HepG2 (cell line): ENCODE data around the gene OSBPL2. TPM values are rescaled to one million over a fixed set of nuclear protein-coding genes. Genes with fewer than 3 reads are reported as not detected.

Experiments
- ATF1 ChIP-seq: IDR thresholded peaks from 2 replicates; pipeline ENCODE4 v1.6.1; 2016; ENCODE audit warnings: mild to moderate bottlenecking, control low read depth
- ATF7-NPFF ChIP-seq: sonication (generic); formaldehyde crosslinking; IDR thresholded peaks from 2 replicates; pipeline ENCODE4 v1.8.1; 2023; ENCODE audit warnings: mild to moderate bottlenecking, low read depth, missing genetic modification reagents, moderate library complexity
- CHD4 ChIP-seq: fragments of 200-600 bp; sonication (generic); IDR thresholded peaks from 2 replicates; pipeline ENCODE4 v1.7.0; 2017; ENCODE audit warnings: mild to moderate bottlenecking, low read length, borderline replicate concordance
- ESRRA ChIP-seq: sonication (generic); formaldehyde crosslinking; IDR thresholded peaks from 2 replicates; pipeline ENCODE4 v1.5.1; 2020; ENCODE audit warnings: mild to moderate bottlenecking, low read depth, missing genetic modification reagents
- FOSL1 ChIP-seq: sonication (generic); formaldehyde crosslinking; IDR thresholded peaks from 2 replicates; pipeline ENCODE4 v1.9.0; 2021; ENCODE audit warnings: missing genetic modification reagents, borderline replicate concordance
- MYC ChIP-seq: sonication (generic); formaldehyde crosslinking; IDR thresholded peaks from 2 replicates; pipeline ENCODE4 v1.9.0; 2021; ENCODE audit warnings: missing genetic modification reagents, borderline replicate concordance
- PPARG ChIP-seq: conservative IDR thresholded peaks from 2 replicates; pipeline ENCODE4 v1.6.1; 2016; ENCODE audit warnings: missing biosample characterization, missing genetic modification reagents
- RBM39 ChIP-seq: fragments of 200-400 bp; formaldehyde crosslinking; IDR thresholded peaks from one replicate; pipeline ENCODE4 v1.6.1; 2018; ENCODE audit warnings: antibody characterized with exemption, mild to moderate bottlenecking, low read depth, low read length; ENCODE audit not compliant: poor library complexity, severe bottlenecking
- RELA ChIP-seq: sonication (generic); formaldehyde crosslinking; IDR thresholded peaks from 2 replicates; pipeline ENCODE4 v1.4.0; 2020; ENCODE audit warnings: missing genetic modification reagents
- SP1 ChIP-seq, 2 experiments: fragments of 450-650 bp in 1 of 2; sonication (generic) in 1 of 2; formaldehyde crosslinking in 1 of 2; IDR thresholded peaks; 2 replicates each; pipeline versions ENCODE4 v1.4.0 to v1.6.1; 2016 to 2020; ENCODE audit warnings: missing genetic modification reagents in 1 of 2
- STAG1 ChIP-seq: sonication (generic); formaldehyde crosslinking; IDR thresholded peaks from 2 replicates; pipeline ENCODE4 v1.4.0; 2020; ENCODE audit warnings: missing genetic modification reagents
- SYNCRIP ChIP-seq: fragments of 200-400 bp; formaldehyde crosslinking; IDR thresholded peaks from 2 replicates; pipeline ENCODE4 v1.6.1; 2018; ENCODE audit warnings: mild to moderate bottlenecking, low read depth, low read length; ENCODE audit not compliant: insufficient read depth
- ZC3H13 ChIP-seq: sonication (generic); formaldehyde crosslinking; IDR thresholded peaks from 2 replicates; pipeline ENCODE4 v1.8.1; 2023; ENCODE audit warnings: mild to moderate bottlenecking, missing genetic modification reagents, moderate library complexity
- ZC3H4 ChIP-seq: sonication (generic); formaldehyde crosslinking; IDR thresholded peaks from 2 replicates; pipeline ENCODE4 v1.4.0; 2020; ENCODE audit warnings: missing genetic modification reagents, borderline replicate concordance
- ZIK1 ChIP-seq: sonication (generic); formaldehyde crosslinking; IDR thresholded peaks from 2 replicates; pipeline ENCODE4 v1.5.0; 2020; ENCODE audit warnings: mild to moderate bottlenecking, low read depth, missing genetic modification reagents, borderline replicate concordance
- ZKSCAN8 ChIP-seq: IDR thresholded peaks from 2 replicates; pipeline ENCODE4 v1.6.1; 2016; ENCODE audit warnings: borderline replicate concordance, missing genetic modification reagents, missing compliant biosample characterization
- ZMYM4 ChIP-seq: sonication (generic); formaldehyde crosslinking; IDR thresholded peaks from 2 replicates; pipeline ENCODE4 v1.8.1; 2023; ENCODE audit warnings: mild to moderate bottlenecking, missing genetic modification reagents
- ZNF3 ChIP-seq: IDR thresholded peaks from 2 replicates; pipeline ENCODE4 v1.7.0; 2017; ENCODE audit warnings: inconsistent platforms
- ZNF333 ChIP-seq: sonication (generic); formaldehyde crosslinking; IDR thresholded peaks from 2 replicates; pipeline ENCODE4 v1.4.0; 2020; ENCODE audit warnings: mild to moderate bottlenecking, missing genetic modification reagents, borderline replicate concordance
- ZNF350 ChIP-seq: sonication (generic); formaldehyde crosslinking; IDR thresholded peaks from 2 replicates; pipeline ENCODE4 v1.4.0; 2020; ENCODE audit warnings: mild to moderate bottlenecking, low read depth, missing genetic modification reagents, borderline replicate concordance
- ZNF552 ChIP-seq: sonication (generic); formaldehyde crosslinking; IDR thresholded peaks from 2 replicates; pipeline ENCODE4 v1.9.0; 2022; ENCODE audit warnings: missing genetic modification reagents, mild to moderate bottlenecking, borderline replicate concordance
- ZNF766 ChIP-seq: sonication (generic); formaldehyde crosslinking; IDR thresholded peaks from 2 replicates; pipeline ENCODE4 v1.5.0; 2020; ENCODE audit warnings: missing genetic modification reagents, borderline replicate concordance
- ZNF773 ChIP-seq: sonication (generic); formaldehyde crosslinking; IDR thresholded peaks from 2 replicates; pipeline ENCODE4 v1.4.0; 2020; ENCODE audit warnings: missing genetic modification reagents, borderline replicate concordance
- polyA plus RNA-seq, 8 experiments: library from polyadenylated mRNA; depleted of rRNA in 3 of 8; stranded (reverse) in 7 of 8; unstranded in 1 of 8; fragments of >200 nt; fragmentation: Illumina TruSeq in 4 of 8; extraction: Trizol in 4 of 8; gene quantifications; 2 replicates each; pipeline versions ENCODE4 v1.2.1 to v1.2.3, GENCODE V29; 2011 to 2016; ENCODE audit warnings: low read depth in 4 of 8, missing spikeins in 1 of 8, mixed read lengths in 1 of 8; ENCODE audit not compliant: insufficient read depth in 1 of 8
- total RNA-seq, 5 experiments: library from RNA; depleted of rRNA; stranded (reverse); fragments of >200 nt; fragmentation: Illumina TruSeq; extraction: Trizol; gene quantifications; 2 replicates each; pipeline ENCODE4 v1.2.3, GENCODE V29; 2016; ENCODE audit warnings: low read depth in 1 of 5
- TF ChIP-seq, protein P1 (sequence below): sonication (generic); formaldehyde crosslinking; IDR thresholded peaks from 2 replicates; pipeline ENCODE4 v1.8.0; 2022; ENCODE audit warnings: mild to moderate bottlenecking, missing genetic modification reagents, moderate library complexity
- TF ChIP-seq, protein P2 (sequence below): IDR thresholded peaks from 2 replicates; pipeline ENCODE4 v1.6.1; 2016; ENCODE audit warnings: control low read depth
- TF ChIP-seq, protein P3 (sequence below): sonication (generic); formaldehyde crosslinking; IDR thresholded peaks from 2 replicates; pipeline ENCODE4 v1.9.0; 2022; ENCODE audit warnings: low read depth, missing genetic modification reagents
- TF ChIP-seq, protein P4 (sequence below): sonication (generic); formaldehyde crosslinking; IDR thresholded peaks from 2 replicates; pipeline ENCODE4 v1.4.0; 2020; ENCODE audit warnings: mild to moderate bottlenecking, low read depth, missing genetic modification reagents
- TF ChIP-seq, protein P5 (sequence below): IDR thresholded peaks from 2 replicates; pipeline ENCODE4 v1.6.1; 2016; ENCODE audit warnings: mild to moderate bottlenecking, missing biosample characterization, missing genetic modification reagents

The OSBPL2 gene
- total and polyA plus RNA-seq, 2 of the 13 experiments (the other 11 are each of a cell fraction or from before 2014, with no cell fraction given): 18.5 to 37.4 TPM

DNA sequence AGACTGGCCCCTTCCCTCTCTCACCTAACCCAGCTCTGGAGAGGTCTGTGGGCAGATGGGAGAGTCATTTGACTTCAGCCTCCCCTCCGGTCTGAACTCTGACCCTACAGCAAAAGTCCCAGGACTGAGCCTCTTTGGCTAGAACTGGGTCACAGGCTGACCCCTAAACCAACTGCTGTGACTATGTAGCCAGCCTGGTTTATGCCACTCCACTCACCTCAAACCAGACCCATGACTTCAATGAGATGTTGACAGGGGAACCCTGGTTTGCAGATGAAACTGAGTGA lies 864 bp upstream of the OSBPL2 start (continued):
- TF ChIP-seq ATF7-NPFF (CRISPR knock-in tag) (no peak), ATF1 (CRISPR knock-in tag) (no peak), MYC (CRISPR knock-in tag) (no peak), ZNF766 (CRISPR knock-in tag) (no peak), ZIK1 (CRISPR knock-in tag) (no peak), ZNF350 (CRISPR knock-in tag) (peak; percentile 54; the same call in 1 of the 2 replicates), ZKSCAN8 (CRISPR knock-in tag) (no peak), ZNF3 (no peak), SP1 (IDR thresholded peaks at IDR 0.05) (no peak), SP1 (CRISPR knock-in tag; IDR thresholded peaks at IDR 0.05) (no peak), ZC3H4 (CRISPR knock-in tag) (no peak), SYNCRIP (no peak), RBM39 (no peak), ZC3H13 (CRISPR knock-in tag) (no peak), CHD4 (peak; percentile 74; the same call in 1 of the 2 replicates), ESRRA (CRISPR knock-in tag) (no peak), ZNF552 (no peak), FOSL1 (CRISPR knock-in tag) (no peak), ZNF333 (CRISPR knock-in tag) (no peak), PPARG (CRISPR knock-in tag) (0 out of 2 replicates have a peak, but pooled peaks have one; percentile 10), ZMYM4 (CRISPR knock-in tag) (no peak; the same call in 1 of the 2 replicates), RELA (CRISPR knock-in tag) (no peak), STAG1 (CRISPR knock-in tag) (no peak), ZNF773 (CRISPR knock-in tag) (no peak)
- TF ChIP-seq, protein P1, sequence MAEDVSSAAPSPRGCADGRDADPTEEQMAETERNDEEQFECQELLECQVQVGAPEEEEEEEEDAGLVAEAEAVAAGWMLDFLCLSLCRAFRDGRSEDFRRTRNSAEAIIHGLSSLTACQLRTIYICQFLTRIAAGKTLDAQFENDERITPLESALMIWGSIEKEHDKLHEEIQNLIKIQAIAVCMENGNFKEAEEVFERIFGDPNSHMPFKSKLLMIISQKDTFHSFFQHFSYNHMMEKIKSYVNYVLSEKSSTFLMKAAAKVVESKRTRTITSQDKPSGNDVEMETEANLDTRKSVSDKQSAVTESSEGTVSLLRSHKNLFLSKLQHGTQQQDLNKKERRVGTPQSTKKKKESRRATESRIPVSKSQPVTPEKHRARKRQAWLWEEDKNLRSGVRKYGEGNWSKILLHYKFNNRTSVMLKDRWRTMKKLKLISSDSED (CRISPR knock-in tag): no peak
- TF ChIP-seq, protein P2, sequence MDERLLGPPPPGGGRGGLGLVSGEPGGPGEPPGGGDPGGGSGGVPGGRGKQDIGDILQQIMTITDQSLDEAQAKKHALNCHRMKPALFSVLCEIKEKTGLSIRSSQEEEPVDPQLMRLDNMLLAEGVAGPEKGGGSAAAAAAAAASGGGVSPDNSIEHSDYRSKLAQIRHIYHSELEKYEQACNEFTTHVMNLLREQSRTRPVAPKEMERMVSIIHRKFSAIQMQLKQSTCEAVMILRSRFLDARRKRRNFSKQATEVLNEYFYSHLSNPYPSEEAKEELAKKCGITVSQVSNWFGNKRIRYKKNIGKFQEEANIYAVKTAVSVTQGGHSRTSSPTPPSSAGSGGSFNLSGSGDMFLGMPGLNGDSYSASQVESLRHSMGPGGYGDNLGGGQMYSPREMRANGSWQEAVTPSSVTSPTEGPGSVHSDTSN (CRISPR knock-in tag): no peak
- TF ChIP-seq, protein P3, sequence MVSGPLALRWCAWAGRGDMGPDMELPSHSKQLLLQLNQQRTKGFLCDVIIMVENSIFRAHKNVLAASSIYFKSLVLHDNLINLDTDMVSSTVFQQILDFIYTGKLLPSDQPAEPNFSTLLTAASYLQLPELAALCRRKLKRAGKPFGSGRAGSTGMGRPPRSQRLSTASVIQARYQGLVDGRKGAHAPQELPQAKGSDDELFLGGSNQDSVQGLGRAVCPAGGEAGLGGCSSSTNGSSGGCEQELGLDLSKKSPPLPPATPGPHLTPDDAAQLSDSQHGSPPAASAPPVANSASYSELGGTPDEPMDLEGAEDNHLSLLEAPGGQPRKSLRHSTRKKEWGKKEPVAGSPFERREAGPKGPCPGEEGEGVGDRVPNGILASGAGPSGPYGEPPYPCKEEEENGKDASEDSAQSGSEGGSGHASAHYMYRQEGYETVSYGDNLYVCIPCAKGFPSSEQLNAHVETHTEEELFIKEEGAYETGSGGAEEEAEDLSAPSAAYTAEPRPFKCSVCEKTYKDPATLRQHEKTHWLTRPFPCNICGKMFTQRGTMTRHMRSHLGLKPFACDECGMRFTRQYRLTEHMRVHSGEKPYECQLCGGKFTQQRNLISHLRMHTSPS (CRISPR knock-in tag): no peak
- TF ChIP-seq, protein P4, sequence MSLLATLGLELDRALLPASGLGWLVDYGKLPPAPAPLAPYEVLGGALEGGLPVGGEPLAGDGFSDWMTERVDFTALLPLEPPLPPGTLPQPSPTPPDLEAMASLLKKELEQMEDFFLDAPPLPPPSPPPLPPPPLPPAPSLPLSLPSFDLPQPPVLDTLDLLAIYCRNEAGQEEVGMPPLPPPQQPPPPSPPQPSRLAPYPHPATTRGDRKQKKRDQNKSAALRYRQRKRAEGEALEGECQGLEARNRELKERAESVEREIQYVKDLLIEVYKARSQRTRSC (CRISPR knock-in tag): no peak
- TF ChIP-seq, protein P5, sequence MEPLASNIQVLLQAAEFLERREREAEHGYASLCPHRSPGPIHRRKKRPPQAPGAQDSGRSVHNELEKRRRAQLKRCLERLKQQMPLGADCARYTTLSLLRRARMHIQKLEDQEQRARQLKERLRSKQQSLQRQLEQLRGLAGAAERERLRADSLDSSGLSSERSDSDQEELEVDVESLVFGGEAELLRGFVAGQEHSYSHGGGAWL: no peak
